Ramos (cell line): ENCODE measurements around the gene MAN1B1.

Experiments used
- in situ Hi-C: fragments of 300-500 bp; cut with MboI; formaldehyde crosslinking; loops from one replicate; pipeline ENCODE4 v1.14.3; 2022; ENCODE audit warnings: low sequenced_read_pairs; ENCODE audit not compliant: unreplicated experiment

Gene MAN1B1

GRCh38 chr9:137156567-137157375 lies 70.0 kb downstream of the MAN1B1 start:
- in situ Hi-C loops = no loop called here

GRCh38 chr9:137157618-137158415 lies 71.0 kb downstream of the MAN1B1 start:
- in situ Hi-C loops = no loop called here

DNA sequence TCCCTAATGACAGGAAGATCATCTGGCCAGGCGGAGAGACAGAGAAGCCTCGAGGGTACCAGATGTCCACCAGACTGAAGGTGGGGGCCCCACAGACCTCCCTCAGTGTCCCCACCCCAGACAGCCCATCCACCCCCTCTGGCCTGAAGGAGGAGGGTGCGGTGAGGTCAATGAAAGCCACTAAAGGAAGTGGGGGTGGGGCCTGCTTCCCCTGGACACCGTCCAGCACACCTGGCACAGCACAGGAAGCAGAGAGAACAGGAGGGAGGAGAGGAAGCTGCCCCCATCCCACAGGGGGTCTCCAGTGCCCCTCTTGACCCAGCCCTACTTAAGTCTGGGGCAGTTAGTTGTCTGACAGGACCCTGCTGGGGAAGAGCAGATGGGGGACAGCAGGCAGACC lies 71.8 kb downstream of the MAN1B1 start:
- in situ Hi-C loops = no loop called here
